ENCODE measurements around the gene HFE. TPM values are rescaled to one million over a fixed set of nuclear protein-coding genes. Genes with fewer than 3 reads are reported as not detected.

Gene HFE
- total and polyA plus RNA-seq, 10 of the 15 experiments (the other 5 are each of a cell fraction or from before 2014, with no cell fraction given): 0.52 to 5.9 (median 1.7) TPM

DNA sequence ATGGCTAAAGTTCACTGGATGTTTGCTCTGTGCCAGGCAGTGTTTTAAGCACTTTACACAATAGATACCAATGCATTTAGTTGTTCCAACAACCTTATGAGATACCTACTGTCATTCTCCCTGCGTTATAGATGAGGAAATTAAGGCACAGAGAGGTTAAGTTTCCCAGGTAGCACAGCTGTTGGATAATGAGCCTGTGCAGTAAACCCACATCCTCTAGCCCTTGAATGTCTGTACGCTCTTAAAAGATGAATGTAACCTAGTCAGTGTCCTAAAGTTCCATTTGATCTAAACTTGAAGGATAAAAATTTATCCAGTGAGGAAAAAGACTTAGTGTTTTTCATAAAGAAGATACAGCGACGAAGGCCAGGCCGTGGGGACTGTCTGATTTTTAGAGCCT, 28.0 kb downstream of the HFE start (continued):
- TF ChIP-seq, protein P1, sequence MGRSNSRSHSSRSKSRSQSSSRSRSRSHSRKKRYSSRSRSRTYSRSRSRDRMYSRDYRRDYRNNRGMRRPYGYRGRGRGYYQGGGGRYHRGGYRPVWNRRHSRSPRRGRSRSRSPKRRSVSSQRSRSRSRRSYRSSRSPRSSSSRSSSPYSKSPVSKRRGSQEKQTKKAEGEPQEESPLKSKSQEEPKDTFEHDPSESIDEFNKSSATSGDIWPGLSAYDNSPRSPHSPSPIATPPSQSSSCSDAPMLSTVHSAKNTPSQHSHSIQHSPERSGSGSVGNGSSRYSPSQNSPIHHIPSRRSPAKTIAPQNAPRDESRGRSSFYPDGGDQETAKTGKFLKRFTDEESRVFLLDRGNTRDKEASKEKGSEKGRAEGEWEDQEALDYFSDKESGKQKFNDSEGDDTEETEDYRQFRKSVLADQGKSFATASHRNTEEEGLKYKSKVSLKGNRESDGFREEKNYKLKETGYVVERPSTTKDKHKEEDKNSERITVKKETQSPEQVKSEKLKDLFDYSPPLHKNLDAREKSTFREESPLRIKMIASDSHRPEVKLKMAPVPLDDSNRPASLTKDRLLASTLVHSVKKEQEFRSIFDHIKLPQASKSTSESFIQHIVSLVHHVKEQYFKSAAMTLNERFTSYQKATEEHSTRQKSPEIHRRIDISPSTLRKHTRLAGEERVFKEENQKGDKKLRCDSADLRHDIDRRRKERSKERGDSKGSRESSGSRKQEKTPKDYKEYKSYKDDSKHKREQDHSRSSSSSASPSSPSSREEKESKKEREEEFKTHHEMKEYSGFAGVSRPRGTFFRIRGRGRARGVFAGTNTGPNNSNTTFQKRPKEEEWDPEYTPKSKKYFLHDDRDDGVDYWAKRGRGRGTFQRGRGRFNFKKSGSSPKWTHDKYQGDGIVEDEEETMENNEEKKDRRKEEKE (IDR thresholded peaks at IDR 0.05): no peak

DNA sequence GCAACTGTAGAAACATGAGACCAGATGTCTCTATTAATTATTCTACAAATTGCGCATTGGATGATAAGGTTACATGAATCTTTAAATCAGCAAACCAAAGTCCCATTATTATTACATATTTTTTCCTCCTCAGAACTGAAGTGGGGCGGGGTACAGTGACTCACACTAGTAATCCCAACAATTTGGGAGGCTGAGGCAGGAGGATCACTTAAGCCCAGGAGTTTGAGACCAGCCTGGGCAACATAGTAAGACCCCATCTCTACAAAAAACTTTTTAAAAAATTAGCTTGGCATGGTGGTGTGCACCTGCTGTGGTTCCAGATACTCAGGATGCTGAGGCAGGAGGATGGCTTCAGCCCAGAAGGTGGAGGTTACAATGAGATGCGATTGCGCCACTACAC, 29.0 kb downstream of the HFE start:
- Histone ChIP-seq H3K9ac (ENCODE audit: control insufficient read depth, insufficient read depth, low read length) (no peak overlapping the region), H4K20me1 (ENCODE audit: control insufficient read depth, insufficient read depth) (no peaks in the 10 kb centered on the region), H3K9me3 (replicated peaks; ENCODE audit: control insufficient read depth, insufficient read depth, low read length) (no peaks in the 10 kb centered on the region; the same call in 2 of the 3 replicates), H3K4me2 (ENCODE audit: control insufficient read depth, insufficient read depth) (no peak overlapping the region), H2AFZ (ENCODE audit: control insufficient read depth, low read depth, low read length) (no peak overlapping the region), H3K4me1 (ENCODE audit: control insufficient read depth, insufficient read depth, low read length) (no peaks in the 10 kb centered on the region), H3K4me3 (no peak overlapping the region), H3K79me2 (ENCODE audit: control insufficient read depth, insufficient read depth, low read length) (peaks cover 5% of the 10 kb centered on the region), H3K36me3 (ENCODE audit: control insufficient read depth in 2 of 2, insufficient read depth in 2 of 2, low read length in 1 of 2) (no peaks in the 10 kb centered on the region), H3K27me3 (replicated peaks in 1 of 2; ENCODE audit: control insufficient read depth in 2 of 2, insufficient read depth in 2 of 2, low read length in 1 of 2) (no peaks in the 10 kb centered on the region), H3K27ac (ENCODE audit: control insufficient read depth, insufficient read depth) (no peak overlapping the region)
- BruUV-seq (replicated peaks): no TSS peak
- DNase-seq (ENCODE audit: low read depth, low spot score) (no peak), ATAC-seq (no peak), FAIRE-seq (no peak)
- in situ Hi-C loops (cut with MboI): no loop called here
- intact Hi-C loops (cut with micrococcal nuclease; ENCODE audit: unreplicated experiment): no loop called here
- ChIA-PET SMC1A (ENCODE audit: uncharacterized antibody, unreplicated experiment) (interaction anchor here (0.7 to 1.2 kb wide), 3 partner anchors 9 to 33 kb away, joined by 3 to 4 read pairs (median 3); partner anchors contain the start of gene HFE), CTCF (interaction anchor here (1.4 kb wide), 1 partner anchor 30 kb away, joined by 3 read pairs; the partner anchor contains the start of gene HFE), RAD21 (ENCODE audit: unreplicated experiment) (no interaction called here), POLR2A (interaction anchor here (0.7 to 1.9 kb wide), 2 partner anchors 10 to 72 kb away, joined by 3 to 5 read pairs; a partner anchor contains a TSS)
- WGBS (ENCODE audit: insufficient coverage, insufficient replicate concordance, low lambda C conversion rate, missing lambda C conversion rate): 88% methylated on average over 4 of the region's 4 CpGs
- TF ChIP-seq NRF1 (conservative IDR thresholded peaks at IDR 0.05; ENCODE audit: low read depth, low read length) (no peak), MXI1 (IDR thresholded peaks at IDR 0.05; ENCODE audit: low read depth, low read length) (no peak), PAX5 (IDR thresholded peaks at IDR 0.05; ENCODE audit: borderline replicate concordance, low read depth, low read length) (no peak), SRF (IDR thresholded peaks at IDR 0.05; ENCODE audit: low read depth in 2 of 2, low read length in 2 of 2) (no peak), ETV6 (conservative IDR thresholded peaks at IDR 0.05 in 1 of 2, IDR thresholded peaks at IDR 0.05 in 1 of 2; ENCODE audit: borderline replicate concordance in 1 of 2, low read depth in 1 of 2) (no peak), NR2C2 (IDR thresholded peaks at IDR 0.05; ENCODE audit: borderline replicate concordance, control insufficient read depth, insufficient read length, low read depth) (no peak), HCFC1 (IDR thresholded peaks at IDR 0.05; ENCODE audit: low read length) (no peak)
- TF ChIP-seq, protein P2, sequence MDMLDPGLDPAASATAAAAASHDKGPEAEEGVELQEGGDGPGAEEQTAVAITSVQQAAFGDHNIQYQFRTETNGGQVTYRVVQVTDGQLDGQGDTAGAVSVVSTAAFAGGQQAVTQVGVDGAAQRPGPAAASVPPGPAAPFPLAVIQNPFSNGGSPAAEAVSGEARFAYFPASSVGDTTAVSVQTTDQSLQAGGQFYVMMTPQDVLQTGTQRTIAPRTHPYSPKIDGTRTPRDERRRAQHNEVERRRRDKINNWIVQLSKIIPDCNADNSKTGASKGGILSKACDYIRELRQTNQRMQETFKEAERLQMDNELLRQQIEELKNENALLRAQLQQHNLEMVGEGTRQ (IDR thresholded peaks at IDR 0.05; ENCODE audit: borderline replicate concordance, low read depth, low read length): no peak
- TF ChIP-seq, protein P3, sequence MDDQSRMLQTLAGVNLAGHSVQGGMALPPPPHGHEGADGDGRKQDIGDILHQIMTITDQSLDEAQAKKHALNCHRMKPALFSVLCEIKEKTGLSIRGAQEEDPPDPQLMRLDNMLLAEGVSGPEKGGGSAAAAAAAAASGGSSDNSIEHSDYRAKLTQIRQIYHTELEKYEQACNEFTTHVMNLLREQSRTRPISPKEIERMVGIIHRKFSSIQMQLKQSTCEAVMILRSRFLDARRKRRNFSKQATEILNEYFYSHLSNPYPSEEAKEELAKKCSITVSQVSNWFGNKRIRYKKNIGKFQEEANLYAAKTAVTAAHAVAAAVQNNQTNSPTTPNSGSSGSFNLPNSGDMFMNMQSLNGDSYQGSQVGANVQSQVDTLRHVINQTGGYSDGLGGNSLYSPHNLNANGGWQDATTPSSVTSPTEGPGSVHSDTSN (IDR thresholded peaks at IDR 0.05; ENCODE audit: insufficient replicate concordance, low read depth, low read length): no peak
- TF ChIP-seq, protein P4, sequence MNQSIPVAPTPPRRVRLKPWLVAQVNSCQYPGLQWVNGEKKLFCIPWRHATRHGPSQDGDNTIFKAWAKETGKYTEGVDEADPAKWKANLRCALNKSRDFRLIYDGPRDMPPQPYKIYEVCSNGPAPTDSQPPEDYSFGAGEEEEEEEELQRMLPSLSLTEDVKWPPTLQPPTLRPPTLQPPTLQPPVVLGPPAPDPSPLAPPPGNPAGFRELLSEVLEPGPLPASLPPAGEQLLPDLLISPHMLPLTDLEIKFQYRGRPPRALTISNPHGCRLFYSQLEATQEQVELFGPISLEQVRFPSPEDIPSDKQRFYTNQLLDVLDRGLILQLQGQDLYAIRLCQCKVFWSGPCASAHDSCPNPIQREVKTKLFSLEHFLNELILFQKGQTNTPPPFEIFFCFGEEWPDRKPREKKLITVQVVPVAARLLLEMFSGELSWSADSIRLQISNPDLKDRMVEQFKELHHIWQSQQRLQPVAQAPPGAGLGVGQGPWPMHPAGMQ (IDR thresholded peaks at IDR 0.05; ENCODE audit: borderline replicate concordance): no peak

Data from GM12878 (cell line).